HepG2 (cell line): ENCODE measurements around the gene ARL6IP4. TPM values are rescaled to one million over a fixed set of nuclear protein-coding genes. Genes with fewer than 3 reads are reported as not detected.
A peak's percentile ranks its signal among the peaks of the same experiment; 100 is the strongest.

Experiments used
- CBX2 ChIP-seq, 2 experiments: fragments of 200-600 bp in 1 of 2; sonication (generic); formaldehyde crosslinking in 1 of 2; IDR thresholded peaks; 2 replicates each; pipeline versions ENCODE4 v1.7.0 to v1.8.1; 2018 to 2022; ENCODE audit warnings: low read depth in 2 of 2, low read length in 1 of 2, mild to moderate bottlenecking in 1 of 2, missing genetic modification reagents in 1 of 2
- JUNB ChIP-seq: sonication (generic); formaldehyde crosslinking; IDR thresholded peaks from 2 replicates; pipeline ENCODE4 v1.8.0; 2022; ENCODE audit warnings: missing genetic modification reagents, mild to moderate bottlenecking, borderline replicate concordance
- MLLT10 ChIP-seq: sonication (generic); formaldehyde crosslinking; IDR thresholded peaks from 2 replicates; pipeline ENCODE4 v1.4.0; 2020; ENCODE audit warnings: missing genetic modification reagents
- NFE2 ChIP-seq: sonication (generic); formaldehyde crosslinking; IDR thresholded peaks from 2 replicates; pipeline ENCODE4 v1.4.0; 2020; ENCODE audit warnings: missing genetic modification reagents
- RERE ChIP-seq: IDR thresholded peaks from 2 replicates; pipeline ENCODE4 v1.6.1; 2016; ENCODE audit warnings: low read depth, missing genetic modification reagents, missing compliant biosample characterization
- RFXANK ChIP-seq: IDR thresholded peaks from 2 replicates; pipeline ENCODE4 v1.6.1; 2016
- RFXAP ChIP-seq: sonication (generic); formaldehyde crosslinking; IDR thresholded peaks from 2 replicates; pipeline ENCODE4 v1.4.0; 2020; ENCODE audit warnings: missing genetic modification reagents, borderline replicate concordance
- SNAPC4 ChIP-seq: sonication (generic); formaldehyde crosslinking; IDR thresholded peaks from 2 replicates; pipeline ENCODE4 v1.4.0; 2020; ENCODE audit warnings: mild to moderate bottlenecking, missing genetic modification reagents
- TFDP1 ChIP-seq: IDR thresholded peaks from 2 replicates; pipeline ENCODE4 v1.6.1; 2016; ENCODE audit warnings: missing compliant biosample characterization, missing genetic modification reagents, borderline replicate concordance
- ZNF574 ChIP-seq: sonication (generic); formaldehyde crosslinking; IDR thresholded peaks from 2 replicates; pipeline ENCODE4 v1.4.0; 2020; ENCODE audit warnings: missing genetic modification reagents
- ZNF597 ChIP-seq: sonication (generic); formaldehyde crosslinking; IDR thresholded peaks from 2 replicates; pipeline ENCODE4 v1.5.0; 2020; ENCODE audit warnings: missing genetic modification reagents
- ZNF75D ChIP-seq: sonication (generic); formaldehyde crosslinking; IDR thresholded peaks from 2 replicates; pipeline ENCODE4 v1.8.1; 2023; ENCODE audit warnings: missing genetic modification reagents, mild to moderate bottlenecking, borderline replicate concordance
- polyA plus RNA-seq, 8 experiments: library from polyadenylated mRNA; depleted of rRNA in 3 of 8; stranded (reverse) in 7 of 8; unstranded in 1 of 8; fragments of >200 nt; fragmentation: Illumina TruSeq in 4 of 8; extraction: Trizol in 4 of 8; gene quantifications; 2 replicates each; pipeline versions ENCODE4 v1.2.1 to v1.2.3, GENCODE V29; 2011 to 2016; ENCODE audit warnings: low read depth in 4 of 8, missing spikeins in 1 of 8, mixed read lengths in 1 of 8; ENCODE audit not compliant: insufficient read depth in 1 of 8
- total RNA-seq, 5 experiments: library from RNA; depleted of rRNA; stranded (reverse); fragments of >200 nt; fragmentation: Illumina TruSeq; extraction: Trizol; gene quantifications; 2 replicates each; pipeline ENCODE4 v1.2.3, GENCODE V29; 2016; ENCODE audit warnings: low read depth in 1 of 5

ARL6IP4 gene
- total and polyA plus RNA-seq, 2 of the 13 experiments (the other 11 are each of a cell fraction or from before 2014, with no cell fraction given): 155 to 220 TPM

- TF ChIP-seq SNAPC4 (CRISPR knock-in tag): no peak; the same call in 1 of the 2 replicates
- TF ChIP-seq TFDP1 (CRISPR knock-in tag): peak; percentile 85; the same call in 1 of the 2 replicates
- TF ChIP-seq RFXANK: no peak
- TF ChIP-seq JUNB (CRISPR knock-in tag): no peak
- TF ChIP-seq ZNF75D (CRISPR knock-in tag): no peak
- TF ChIP-seq NFE2 (CRISPR knock-in tag): no peak
- no peak for TF ChIP-seq ZNF597 (CRISPR knock-in tag)
- peak; percentile 78 for TF ChIP-seq ZNF574 (CRISPR knock-in tag)
- TF ChIP-seq CBX2 (IDR thresholded peaks at IDR 0.05; ENCODE audit: low read depth, low read length): no peak
- no peak for TF ChIP-seq CBX2 (CRISPR knock-in tag; IDR thresholded peaks at IDR 0.05; ENCODE audit: low read depth)
- 0 out of 2 replicates have a peak, but pooled peaks have one; percentile 19 for TF ChIP-seq RFXAP (CRISPR knock-in tag)
- peak; percentile 61; the same call in 1 of the 2 replicates for TF ChIP-seq RERE (CRISPR knock-in tag)
- no peak for TF ChIP-seq MLLT10 (CRISPR knock-in tag)
Measured at GRCh38 chr12:122984612-122985337, 4.3 kb downstream of the ARL6IP4 start (continued).
